Mesendoderm (in vitro differentiated cells): ENCODE measurements around the gene SRF.

Experiments used
- DNase-seq: peaks from one replicate; pipeline ENCODE4 v3.0.0; 2013
- H2AK5ac ChIP-seq: 2 replicates; pipeline ENCODE4 v1.6.1; 2013; ENCODE audit warnings: low read length, inconsistent platforms
- H2BK120ac ChIP-seq: 2 replicates; pipeline ENCODE4 v1.6.1; 2013; ENCODE audit warnings: low read depth, mild to moderate bottlenecking, low read length, moderate library complexity, mixed read lengths
- H2BK15ac ChIP-seq: replicated peaks from 2 replicates; pipeline ENCODE4 v1.6.1; 2013; ENCODE audit warnings: low read depth, mild to moderate bottlenecking, moderate library complexity
- H2BK5ac ChIP-seq: 2 replicates; pipeline ENCODE4 v1.6.1; 2013; ENCODE audit warnings: low read length, inconsistent platforms
- H3K18ac ChIP-seq: 2 replicates; pipeline ENCODE4 v1.6.1; 2013; ENCODE audit warnings: mild to moderate bottlenecking, low read length, mixed read lengths
- H3K23ac ChIP-seq: one replicate; pipeline ENCODE4 v1.6.1; 2013; ENCODE audit warnings: low read length
- H3K27ac ChIP-seq: 2 replicates; pipeline ENCODE4 v1.5.1; 2013; ENCODE audit warnings: low read depth, mild to moderate bottlenecking, inconsistent platforms, low read length, moderate library complexity
- H3K27me3 ChIP-seq: 2 replicates; pipeline ENCODE4 v1.6.1; 2013; ENCODE audit warnings: low read length, control low read depth, mild to moderate bottlenecking, inconsistent platforms; ENCODE audit not compliant: insufficient read depth, poor library complexity
- H3K36me3 ChIP-seq: 2 replicates; pipeline ENCODE4 v1.6.1; 2013; ENCODE audit warnings: low read length, inconsistent platforms; ENCODE audit not compliant: control insufficient read depth, insufficient read depth
- H3K4ac ChIP-seq: one replicate; pipeline ENCODE4 v1.6.1; 2013; ENCODE audit warnings: low read depth, mild to moderate bottlenecking, low read length, moderate library complexity
- H3K4me1 ChIP-seq: 2 replicates; pipeline ENCODE4 v1.6.1; 2013; ENCODE audit warnings: low read depth, low read length, inconsistent platforms; ENCODE audit not compliant: control insufficient read depth
- H3K4me2 ChIP-seq: 2 replicates; pipeline ENCODE4 v1.6.1; 2013; ENCODE audit warnings: low read length
- H3K4me3 ChIP-seq: 2 replicates; pipeline ENCODE4 v1.5.1; 2013; ENCODE audit warnings: mild to moderate bottlenecking, low read length
- H3K56ac ChIP-seq: one replicate; pipeline ENCODE4 v1.6.1; 2013; ENCODE audit warnings: low read length
- H3K79me1 ChIP-seq: 2 replicates; pipeline ENCODE4 v1.6.1; 2013; ENCODE audit warnings: low read length, inconsistent platforms
- H3K79me2 ChIP-seq: 2 replicates; pipeline ENCODE4 v1.6.1; 2013; ENCODE audit warnings: mild to moderate bottlenecking, low read length; ENCODE audit not compliant: control insufficient read depth, insufficient read depth
- H3K9ac ChIP-seq: 2 replicates; pipeline ENCODE4 v1.6.1; 2013; ENCODE audit warnings: low read length, inconsistent platforms
- H4K5ac ChIP-seq: one replicate; pipeline ENCODE4 v1.6.1; 2013; ENCODE audit warnings: low read length
- H4K8ac ChIP-seq: one replicate; pipeline ENCODE4 v1.6.1; 2013; ENCODE audit warnings: low read depth, mild to moderate bottlenecking, control low read depth, low read length, moderate library complexity
- WGBS: extraction: QIAGEN DNeasy Blood & Tissue Kit; methylation state at CpG from one replicate; pipeline ENCODE4 v1.1.7; 2013; ENCODE audit warnings: low lambda C conversion rate, missing lambda C conversion rate; ENCODE audit not compliant: insufficient coverage; ENCODE audit errors: extremely low coverage; 5-methylcytosine and 5-hydroxymethylcytosine counted together

The SRF gene

GRCh38 chr6:43172104-43173007, 1.3 kb downstream of the SRF start:
- DNase-seq, result peak; percentile 57
- H2BK15ac ChIP-seq, result no peak overlapping the region
- H3K4me2 ChIP-seq, result peak overlapping the region; percentile 99
- H4K5ac ChIP-seq, result no peak overlapping the region
- peak overlapping the region; percentile 73 for H3K27ac ChIP-seq
- peak overlapping the region; percentile 30 for H4K8ac ChIP-seq
- H2BK5ac ChIP-seq, result peak overlapping the region; percentile 58
- peaks cover 13% of the 10 kb centered on the region for H3K4me1 ChIP-seq
- H3K4me3 ChIP-seq, result peak overlapping the region; percentile 93
- peaks cover 28% of the 10 kb centered on the region for H3K79me1 ChIP-seq
- peak overlapping the region; percentile 98 for H3K4ac ChIP-seq
- H2BK120ac ChIP-seq, result peak overlapping the region; percentile 78
- H3K9ac ChIP-seq, result peak overlapping the region; percentile 94
- H3K18ac ChIP-seq, result peak overlapping the region; percentile 99
- WGBS, result no CpG with 5 or more reads among the region's 46 CpGs
- peaks cover 7% of the 10 kb centered on the region for H3K36me3 ChIP-seq
- peak overlapping the region; percentile 90 for H2AK5ac ChIP-seq
- no peaks in the 10 kb centered on the region for H3K27me3 ChIP-seq
- H3K56ac ChIP-seq, result peak overlapping the region; percentile 98
- H3K79me2 ChIP-seq, result peaks cover 23% of the 10 kb centered on the region
- H3K23ac ChIP-seq, result no peak overlapping the region

GRCh38 chr6:43173591-43174262, 2.7 kb downstream of the SRF start:
- Histone ChIP-seq H3K79me2 (peaks cover 23% of the 10 kb centered on the region), H3K27me3 (no peaks in the 10 kb centered on the region), H3K4me2 (peak overlapping the region; percentile 99), H3K79me1 (peaks cover 28% of the 10 kb centered on the region), H2BK15ac (no peak overlapping the region), H2BK5ac (peak overlapping the region; percentile 4), H3K9ac (peak overlapping the region; percentile 94), H3K23ac (no peak overlapping the region), H3K36me3 (peaks cover 13% of the 10 kb centered on the region), H4K8ac (no peak overlapping the region), H2AK5ac (no peak overlapping the region), H4K5ac (no peak overlapping the region), H3K4ac (no peak overlapping the region), H3K27ac (peak overlapping the region; percentile 13), H3K56ac (peak overlapping the region; percentile 98), H3K4me3 (no peak overlapping the region), H3K4me1 (peaks cover 13% of the 10 kb centered on the region), H3K18ac (no peak overlapping the region), H2BK120ac (no peak overlapping the region)
- WGBS, result no CpG with 5 or more reads among the region's 11 CpGs
- DNase-seq, result no peak

- Histone ChIP-seq H3K27ac (peak overlapping the region; percentile 51), H3K4me2 (peak overlapping the region; percentile 49), H4K5ac (no peak overlapping the region), H3K27me3 (no peaks in the 10 kb centered on the region), H3K4me1 (peaks cover 13% of the 10 kb centered on the region), H2AK5ac (no peak overlapping the region), H3K79me2 (peaks cover 23% of the 10 kb centered on the region), H3K79me1 (peaks cover 28% of the 10 kb centered on the region), H3K18ac (no peak overlapping the region), H2BK5ac (no peak overlapping the region), H4K8ac (no peak overlapping the region), H3K56ac (no peak overlapping the region), H3K4ac (no peak overlapping the region), H3K9ac (peak overlapping the region; percentile 50), H2BK15ac (no peak overlapping the region), H2BK120ac (no peak overlapping the region), H3K23ac (no peak overlapping the region), H3K36me3 (peaks cover 15% of the 10 kb centered on the region), H3K4me3 (no peak overlapping the region)
- no CpG with 5 or more reads among the region's 32 CpGs for WGBS
- DNase-seq, result peak; percentile 100
Observed at GRCh38 chr6:43174263-43175112, 3.4 kb downstream of the SRF start.

GRCh38 chr6:43175676-43176422, 4.8 kb downstream of the SRF start:
- Histone ChIP-seq H4K8ac (no peak overlapping the region), H2BK5ac (no peak overlapping the region), H4K5ac (no peak overlapping the region), H2BK15ac (no peak overlapping the region), H3K79me2 (peaks cover 23% of the 10 kb centered on the region), H3K4me3 (no peak overlapping the region), H3K27ac (no peak overlapping the region), H3K4me2 (no peak overlapping the region), H3K36me3 (peaks cover 15% of the 10 kb centered on the region), H3K18ac (no peak overlapping the region), H3K56ac (no peak overlapping the region), H3K23ac (no peak overlapping the region), H2AK5ac (no peak overlapping the region), H3K4ac (no peak overlapping the region), H3K79me1 (peaks cover 28% of the 10 kb centered on the region), H2BK120ac (no peak overlapping the region), H3K4me1 (peaks cover 13% of the 10 kb centered on the region), H3K9ac (no peak overlapping the region), H3K27me3 (no peaks in the 10 kb centered on the region)
- DNase-seq, result no peak
- no CpG with 5 or more reads among the region's 11 CpGs for WGBS

GRCh38 chr6:43176423-43176786, 5.3 kb downstream of the SRF start:
- H3K79me2 ChIP-seq, result peaks cover 23% of the 10 kb centered on the region
- no peak for DNase-seq
- H4K5ac ChIP-seq, result no peak overlapping the region
- no peak overlapping the region for H3K18ac ChIP-seq
- H3K56ac ChIP-seq, result no peak overlapping the region
- no peak overlapping the region for H4K8ac ChIP-seq
- WGBS, result no CpG with 5 or more reads among the region's 6 CpGs
- H2BK5ac ChIP-seq, result no peak overlapping the region
- no peak overlapping the region for H2AK5ac ChIP-seq
- H3K27ac ChIP-seq, result no peak overlapping the region
- H3K4me1 ChIP-seq, result peaks cover 13% of the 10 kb centered on the region
- no peak overlapping the region for H2BK15ac ChIP-seq
- H3K4ac ChIP-seq, result no peak overlapping the region
- H3K9ac ChIP-seq, result no peak overlapping the region
- no peak overlapping the region for H3K4me2 ChIP-seq
- H3K36me3 ChIP-seq, result peaks cover 15% of the 10 kb centered on the region
- no peak overlapping the region for H2BK120ac ChIP-seq
- no peaks in the 10 kb centered on the region for H3K27me3 ChIP-seq
- no peak overlapping the region for H3K4me3 ChIP-seq
- H3K23ac ChIP-seq, result no peak overlapping the region
- H3K79me1 ChIP-seq, result peaks cover 28% of the 10 kb centered on the region
